Keratinocyte (primary cell): ENCODE measurements around the gene MICAL3.

ENCODE experiments used
- EZH2 ChIP-seq: IDR thresholded peaks from one replicate; pipeline ENCODE4 v1.6.1; 2012; ENCODE audit warnings: inconsistent platforms, mild to moderate bottlenecking, low read length, moderate library complexity
- TF ChIP-seq, protein P1 (sequence below), 3 experiments: IDR thresholded peaks in 1 of 3; conservative IDR thresholded peaks in 1 of 3; optimal IDR thresholded peaks in 1 of 3; 2 replicates in 2 of 3; 3 replicates in 1 of 3; pipeline versions ENCODE3 to v1.5.1; 2011; ENCODE audit warnings: low read length in 3 of 3, mild to moderate bottlenecking in 3 of 3, moderate library complexity in 2 of 3, control low read depth in 1 of 3, inconsistent platforms in 1 of 3; ENCODE audit not compliant: insufficient read depth in 2 of 3; ENCODE audit errors: extremely low read depth in 1 of 3

DNA sequence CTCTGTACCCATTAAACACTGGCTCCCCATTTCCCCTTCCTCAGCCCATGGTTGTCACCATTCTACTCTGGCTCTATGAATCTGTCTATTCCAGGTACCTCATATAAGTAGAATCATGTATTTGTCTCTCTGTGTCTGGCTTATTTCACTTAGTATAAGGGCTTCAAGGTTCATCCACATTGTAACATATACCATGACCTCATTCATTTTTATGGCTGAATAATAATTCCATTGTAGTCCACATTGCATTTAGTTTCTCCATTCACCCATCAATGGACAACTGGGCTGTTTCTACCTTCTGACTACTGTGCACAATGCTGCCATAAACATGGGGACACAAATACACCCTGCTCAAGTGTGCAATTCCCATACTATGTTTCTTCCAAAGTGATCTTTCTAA is 97.3 kb downstream of the MICAL3 start:
- no peak for TF ChIP-seq EZH2
- TF ChIP-seq, protein P1, sequence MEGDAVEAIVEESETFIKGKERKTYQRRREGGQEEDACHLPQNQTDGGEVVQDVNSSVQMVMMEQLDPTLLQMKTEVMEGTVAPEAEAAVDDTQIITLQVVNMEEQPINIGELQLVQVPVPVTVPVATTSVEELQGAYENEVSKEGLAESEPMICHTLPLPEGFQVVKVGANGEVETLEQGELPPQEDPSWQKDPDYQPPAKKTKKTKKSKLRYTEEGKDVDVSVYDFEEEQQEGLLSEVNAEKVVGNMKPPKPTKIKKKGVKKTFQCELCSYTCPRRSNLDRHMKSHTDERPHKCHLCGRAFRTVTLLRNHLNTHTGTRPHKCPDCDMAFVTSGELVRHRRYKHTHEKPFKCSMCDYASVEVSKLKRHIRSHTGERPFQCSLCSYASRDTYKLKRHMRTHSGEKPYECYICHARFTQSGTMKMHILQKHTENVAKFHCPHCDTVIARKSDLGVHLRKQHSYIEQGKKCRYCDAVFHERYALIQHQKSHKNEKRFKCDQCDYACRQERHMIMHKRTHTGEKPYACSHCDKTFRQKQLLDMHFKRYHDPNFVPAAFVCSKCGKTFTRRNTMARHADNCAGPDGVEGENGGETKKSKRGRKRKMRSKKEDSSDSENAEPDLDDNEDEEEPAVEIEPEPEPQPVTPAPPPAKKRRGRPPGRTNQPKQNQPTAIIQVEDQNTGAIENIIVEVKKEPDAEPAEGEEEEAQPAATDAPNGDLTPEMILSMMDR (optimal IDR thresholded peaks at IDR 0.05 in 1 of 3, IDR thresholded peaks at IDR 0.05 in 1 of 3, conservative IDR thresholded peaks at IDR 0.05 in 1 of 3; ENCODE audit: extremely low read depth in 1 of 3, insufficient read depth in 2 of 3, low read length in 3 of 3), result no peak
